ENCODE results near the gene EFNB1. TPM values are rescaled to one million over a fixed set of nuclear protein-coding genes. Genes with fewer than 3 reads are reported as not detected.

Gene EFNB1
- total and polyA plus RNA-seq, 7 donors: 8.9 to 14.9 (median 11.2) TPM

GRCh38 chrX:68807818-68808217, 21.0 kb upstream of the EFNB1 start:
- Histone ChIP-seq H3K27ac (no peak overlapping the region), H3K36me3 (ENCODE audit: insufficient read depth in 1 of 2, low read depth in 1 of 2) (no peaks in the 10 kb centered on the region), H3K4me3 (no peak overlapping the region), H3K27me3 (ENCODE audit: insufficient read depth in 3 of 3, low read length in 2 of 3) (peaks cover 0 to 35% (median 0%) of the 10 kb centered on the region in 3 donors), H3K9me3 (peaks cover 6% of the 10 kb centered on the region), H3K4me1 (no peaks in the 10 kb centered on the region)
- ATAC-seq (no peak), DNase-seq (no peak)
- intact Hi-C loops (cut with DNase I): loop anchor here (1.0 to 10.0 kb wide), 3 partner anchors 74 to 296 kb away; no protein-coding TSS in a partner anchor
- 21 to 50% (median 34%) methylated on average over 3 of the region's 3 CpGs for WGBS, 3 donors
- TF ChIP-seq, protein P1, sequence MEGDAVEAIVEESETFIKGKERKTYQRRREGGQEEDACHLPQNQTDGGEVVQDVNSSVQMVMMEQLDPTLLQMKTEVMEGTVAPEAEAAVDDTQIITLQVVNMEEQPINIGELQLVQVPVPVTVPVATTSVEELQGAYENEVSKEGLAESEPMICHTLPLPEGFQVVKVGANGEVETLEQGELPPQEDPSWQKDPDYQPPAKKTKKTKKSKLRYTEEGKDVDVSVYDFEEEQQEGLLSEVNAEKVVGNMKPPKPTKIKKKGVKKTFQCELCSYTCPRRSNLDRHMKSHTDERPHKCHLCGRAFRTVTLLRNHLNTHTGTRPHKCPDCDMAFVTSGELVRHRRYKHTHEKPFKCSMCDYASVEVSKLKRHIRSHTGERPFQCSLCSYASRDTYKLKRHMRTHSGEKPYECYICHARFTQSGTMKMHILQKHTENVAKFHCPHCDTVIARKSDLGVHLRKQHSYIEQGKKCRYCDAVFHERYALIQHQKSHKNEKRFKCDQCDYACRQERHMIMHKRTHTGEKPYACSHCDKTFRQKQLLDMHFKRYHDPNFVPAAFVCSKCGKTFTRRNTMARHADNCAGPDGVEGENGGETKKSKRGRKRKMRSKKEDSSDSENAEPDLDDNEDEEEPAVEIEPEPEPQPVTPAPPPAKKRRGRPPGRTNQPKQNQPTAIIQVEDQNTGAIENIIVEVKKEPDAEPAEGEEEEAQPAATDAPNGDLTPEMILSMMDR (IDR thresholded peaks at IDR 0.05): peak; percentile 33

DNA sequence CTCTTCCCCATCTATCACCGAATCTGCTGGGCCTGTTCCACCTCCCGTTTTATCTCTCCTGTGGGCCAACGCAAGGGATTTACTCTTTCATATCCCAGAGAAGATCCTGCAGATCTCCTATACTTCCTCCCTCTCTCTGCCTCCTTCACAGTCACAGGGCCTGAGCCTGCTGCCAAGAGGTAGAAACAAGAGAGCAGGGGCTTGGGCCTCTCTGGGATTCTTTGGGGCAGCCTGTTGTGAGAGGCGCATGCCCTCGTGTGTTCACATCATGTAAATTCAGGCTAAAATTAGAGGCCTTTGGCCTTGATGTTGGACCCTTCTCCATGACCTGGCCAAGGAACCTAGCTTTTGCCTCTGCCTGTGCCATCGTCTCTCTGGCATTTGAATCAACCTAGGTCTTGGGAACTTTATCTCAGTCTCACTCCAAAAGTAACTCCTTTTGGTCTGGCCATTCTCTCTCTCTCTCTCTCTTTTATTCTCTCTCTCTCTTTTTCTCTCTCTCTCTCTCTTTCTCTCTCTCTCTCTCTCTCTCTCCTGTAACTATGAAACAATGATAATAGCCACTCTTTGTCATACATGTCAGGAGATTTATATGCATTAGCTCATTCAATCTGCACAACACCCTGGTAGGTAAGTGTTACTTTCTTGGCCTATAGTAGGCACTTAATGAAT, 20.0 kb upstream of the EFNB1 start:
- no peaks in the 10 kb centered on the region for H3K4me1 ChIP-seq
- H3K9me3 ChIP-seq: peaks cover 6% of the 10 kb centered on the region
- TF ChIP-seq, protein P1 (IDR thresholded peaks at IDR 0.05): peak; percentile 30
- H3K27ac ChIP-seq: no peak overlapping the region
- intact Hi-C loops (cut with DNase I): loop anchor here (5.0 to 10.0 kb wide), 2 partner anchors 294 to 297 kb away; no protein-coding TSS in a partner anchor
- ATAC-seq (peak; percentile 64 to 73 (median 70)), DNase-seq (peak in 1 of 2 donors; percentile 57)
- H3K36me3 ChIP-seq (ENCODE audit: insufficient read depth in 1 of 2, low read depth in 1 of 2): no peaks in the 10 kb centered on the region
- H3K27me3 ChIP-seq (ENCODE audit: insufficient read depth in 3 of 3, low read length in 2 of 3): peaks cover 0 to 36% (median 0%) of the 10 kb centered on the region in 3 donors
- 32 to 46% (median 40%) methylated on average over 6 of the region's 6 CpGs for WGBS, 3 donors
- no peak overlapping the region for H3K4me3 ChIP-seq

DNA sequence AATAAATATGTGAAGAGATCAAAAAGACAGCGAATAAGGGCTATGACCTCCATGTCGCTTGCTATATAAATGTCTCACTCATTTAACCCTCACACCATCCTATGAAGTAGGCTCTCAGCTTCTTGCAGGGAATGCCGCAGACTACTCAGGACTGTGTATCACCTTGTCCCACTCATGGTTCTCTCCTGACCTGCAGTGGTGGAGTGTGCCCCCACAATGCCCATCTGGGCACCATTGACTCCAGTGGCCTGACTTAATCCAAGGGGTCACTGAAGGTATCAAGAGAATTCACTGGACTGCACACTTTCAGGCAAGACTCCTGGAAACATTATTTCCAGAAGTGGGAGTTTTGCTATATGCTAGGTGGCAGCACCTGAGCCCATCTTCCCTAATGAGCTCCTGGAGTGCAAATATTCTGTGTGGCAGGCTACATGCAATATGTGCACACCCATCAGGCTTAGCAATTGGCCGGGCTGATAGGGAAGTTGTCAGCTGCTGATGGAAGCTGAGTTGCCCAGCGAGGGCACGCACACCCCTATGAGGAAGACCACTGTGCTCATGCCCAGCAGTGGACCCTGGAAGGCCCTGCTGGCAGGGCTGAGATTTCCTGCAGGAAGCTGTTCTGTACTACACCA, 8.2 kb upstream of the EFNB1 start:
- no peaks in the 10 kb centered on the region for H3K4me1 ChIP-seq
- DNase-seq (no peak), ATAC-seq (no peak)
- no peaks in the 10 kb centered on the region for H3K9me3 ChIP-seq
- H3K4me3 ChIP-seq: no peak overlapping the region
- WGBS, 3 donors: 66 to 80% (median 78%) methylated on average over 6 of the region's 6 CpGs
- no peaks in the 10 kb centered on the region for H3K36me3 ChIP-seq (ENCODE audit: insufficient read depth in 1 of 2, low read depth in 1 of 2)
- intact Hi-C loops (cut with DNase I): loop anchor here in 1 of 2 donors (10.0 kb wide), 1 partner anchor 316 kb away; no protein-coding TSS in a partner anchor
- H3K27me3 ChIP-seq (ENCODE audit: insufficient read depth in 3 of 3, low read length in 2 of 3): peaks cover 0 to 30% (median 0%) of the 10 kb centered on the region in 3 donors
- no peak overlapping the region for H3K27ac ChIP-seq
- TF ChIP-seq, protein P1 (IDR thresholded peaks at IDR 0.05): no peak

GRCh38 chrX:68821616-68822015, 7.2 kb upstream of the EFNB1 start:
- peaks cover 0 to 24% (median 0%) of the 10 kb centered on the region in 3 donors for H3K27me3 ChIP-seq (ENCODE audit: insufficient read depth in 3 of 3, low read length in 2 of 3)
- no peak overlapping the region for H3K4me3 ChIP-seq
- H3K27ac ChIP-seq: no peak overlapping the region
- H3K36me3 ChIP-seq (ENCODE audit: insufficient read depth in 1 of 2, low read depth in 1 of 2): no peaks in the 10 kb centered on the region
- DNase-seq: no peak
- H3K9me3 ChIP-seq: no peaks in the 10 kb centered on the region
- 51 to 81% (median 66%) methylated on average over 2 to 3 of the region's 3 CpGs for WGBS, 3 donors
- H3K4me1 ChIP-seq: no peaks in the 10 kb centered on the region
- TF ChIP-seq, protein P1 (IDR thresholded peaks at IDR 0.05): no peak
- no peak for ATAC-seq
- intact Hi-C loops (cut with DNase I): loop anchor here in 1 of 2 donors (1.0 to 10.0 kb wide), 2 partner anchors 317 to 401 kb away; no protein-coding TSS in a partner anchor
